RWPE2 (cell line): ENCODE data around the gene INAFM1.
"Not testable (repeated sequence)": the region's sequence is repeated elsewhere in the genome, so short reads cannot be mapped to it uniquely, and the experiment has no call there.

Experiments
- ATAC-seq: fragments of 200-7000 bp; cut with Tn5 transposase; 3 replicates; pipeline ENCODE4 v1.9.1; 2021; ENCODE audit warnings: low read depth
- DNase-seq: peaks from one replicate; pipeline ENCODE4 v3.0.0-alpha.2; 2020; ENCODE audit warnings: low spot score
- H3K27ac ChIP-seq: fragments of 450-650 bp; 2 replicates; pipeline ENCODE4 v1.5.1; 2017; ENCODE audit warnings: mild to moderate bottlenecking; ENCODE audit not compliant: poor library complexity, severe bottlenecking
- H3K27me3 ChIP-seq: fragments of 250-450 bp; sonication (Bioruptor Pico); 2 replicates; pipeline ENCODE4 v1.5.1; 2021; ENCODE audit warnings: mild to moderate bottlenecking, moderate library complexity; ENCODE audit not compliant: insufficient read depth, poor library complexity, severe bottlenecking
- H3K36me3 ChIP-seq: fragments of 250-450 bp; sonication (Bioruptor Pico); 2 replicates; pipeline ENCODE4 v1.5.1; 2020; ENCODE audit warnings: low read depth, mild to moderate bottlenecking, moderate library complexity
- H3K4me1 ChIP-seq: fragments of 250-450 bp; sonication (Bioruptor Pico); 2 replicates; pipeline ENCODE4 v1.5.1; 2021; ENCODE audit warnings: mild to moderate bottlenecking, moderate library complexity; ENCODE audit not compliant: insufficient read depth, poor library complexity, severe bottlenecking
- H3K4me3 ChIP-seq: fragments of 250-450 bp; sonication (Bioruptor Pico); 2 replicates; pipeline ENCODE4 v1.5.1; 2021; ENCODE audit warnings: mild to moderate bottlenecking, moderate library complexity; ENCODE audit not compliant: severe bottlenecking
- H3K9me3 ChIP-seq: fragments of 250-450 bp; sonication (Bioruptor Pico); 2 replicates; pipeline ENCODE4 v1.5.1; 2021; ENCODE audit warnings: mild to moderate bottlenecking, moderate library complexity; ENCODE audit not compliant: severe bottlenecking
- CTCF ChIP-seq: fragments of 450-650 bp; IDR thresholded peaks from one replicate; pipeline ENCODE4 v1.5.1; 2017; ENCODE audit warnings: mild to moderate bottlenecking, moderate library complexity; ENCODE audit not compliant: poor library complexity, severe bottlenecking

The INAFM1 gene

GRCh38 chr19:47274891-47275761 lies 441 bp downstream of the INAFM1 start:
- Histone ChIP-seq H3K4me3 (peak overlapping the region; percentile 47), H3K4me1 (no peaks in the 10 kb centered on the region), H3K9me3 (no peaks in the 10 kb centered on the region), H3K27ac (no peak overlapping the region), H3K27me3 (no peaks in the 10 kb centered on the region), H3K36me3 (0 out of 2 replicates have a peak, but pooled peaks cover 4% of the 10 kb centered on the region)
- TF ChIP-seq CTCF: no peak
- ATAC-seq (no peak), DNase-seq (peak; percentile 58)

GRCh38 chr19:47275791-47276461 lies 1.2 kb downstream of the INAFM1 start:
- no peak for DNase-seq
- H3K27ac ChIP-seq: no peak overlapping the region
- H3K36me3 ChIP-seq: 0 out of 2 replicates have a peak, but pooled peaks cover 1% of the 10 kb centered on the region

GRCh38 chr19:47276513-47276912 lies 1.8 kb downstream of the INAFM1 start:
- DNase-seq, H3K4me3 ChIP-seq, H3K27ac ChIP-seq, H3K9me3 ChIP-seq, H3K4me1 ChIP-seq, H3K27me3 ChIP-seq, ATAC-seq, H3K36me3 ChIP-seq: not testable (repeated sequence)

More at GRCh38 chr19:47275791-47276461, 1.2 kb downstream of the INAFM1 start:
- ATAC-seq: no peak
- Histone ChIP-seq H3K9me3 (no peaks in the 10 kb centered on the region), H3K27me3 (no peaks in the 10 kb centered on the region), H3K4me3 (no peak overlapping the region), H3K4me1 (no peaks in the 10 kb centered on the region)
- TF ChIP-seq CTCF: no peak

- ATAC-seq (no peak), DNase-seq (no peak)
- H3K27ac ChIP-seq: no peak overlapping the region
- H3K36me3 ChIP-seq: no peaks in the 10 kb centered on the region
- TF ChIP-seq CTCF: peak; percentile 32
- H3K4me1 ChIP-seq: no peaks in the 10 kb centered on the region
- no peaks in the 10 kb centered on the region for H3K9me3 ChIP-seq
- no peak overlapping the region for H3K4me3 ChIP-seq
- no peaks in the 10 kb centered on the region for H3K27me3 ChIP-seq
Measured at GRCh38 chr19:47280183-47280797, 5.6 kb downstream of the INAFM1 start.

GRCh38 chr19:47283405-47284059 lies 8.8 kb downstream of the INAFM1 start:
- Histone ChIP-seq H3K9me3 (no peaks in the 10 kb centered on the region), H3K4me3 (no peak overlapping the region), H3K27me3 (no peaks in the 10 kb centered on the region), H3K36me3 (no peaks in the 10 kb centered on the region), H3K4me1 (no peaks in the 10 kb centered on the region), H3K27ac (no peak overlapping the region)
- DNase-seq (no peak), ATAC-seq (no peak)
- no peak for TF ChIP-seq CTCF
